ENCODE data around the gene CYB5D1. TPM values are rescaled to one million over a fixed set of nuclear protein-coding genes. Genes with fewer than 3 reads are reported as not detected.

Gene CYB5D1
- polyA plus RNA-seq, 1 donor from 2014 or later, result 30.4 TPM

DNA sequence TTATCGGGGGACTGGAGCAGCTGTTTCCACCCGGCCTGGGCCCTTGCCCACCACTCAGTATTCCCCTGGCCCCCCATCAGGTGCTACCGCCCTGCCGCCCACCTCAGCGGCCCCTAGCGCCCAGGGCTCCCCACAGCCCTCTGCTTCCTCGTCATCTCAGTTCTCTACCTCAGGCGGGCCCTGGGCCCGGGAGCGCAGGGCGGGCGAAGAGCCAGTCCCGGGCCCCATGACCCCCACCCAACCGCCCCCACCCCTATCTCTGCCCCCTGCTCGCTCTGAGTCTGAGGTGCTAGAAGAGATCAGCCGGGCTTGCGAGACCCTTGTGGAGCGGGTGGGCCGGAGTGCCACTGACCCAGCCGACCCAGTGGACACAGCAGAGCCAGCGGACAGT is 9.1 kb upstream of the CYB5D1 start:
- Histone ChIP-seq H4K20me1 (ENCODE audit: insufficient read depth) (peaks cover 73% of the 10 kb centered on the region), H3K27ac (ENCODE audit: low read length) (no peak overlapping the region), H3K27me3 (ENCODE audit: insufficient read depth, low read depth, low read length) (no peaks in the 10 kb centered on the region), H3K4me2 (ENCODE audit: low read length) (no peak overlapping the region), H3K4me3 (ENCODE audit: low read length) (no peak overlapping the region), H3K9me3 (ENCODE audit: low read length) (no peaks in the 10 kb centered on the region), H2AFZ (ENCODE audit: low read depth, low read length) (no peak overlapping the region), H3K9ac (ENCODE audit: low read length) (no peak overlapping the region), H3K36me3 (ENCODE audit: insufficient read depth, low read length) (peaks cover 8% of the 10 kb centered on the region), H3F3A (ENCODE audit: insufficient read depth, low read length, poor library complexity, severe bottlenecking) (peaks cover 11% of the 10 kb centered on the region), H3K9me2 (ENCODE audit: insufficient read depth, low read length) (no peaks in the 10 kb centered on the region), H3K79me2 (replicated peaks; ENCODE audit: insufficient read depth, low read length) (peaks cover 26% of the 10 kb centered on the region)
- TF ChIP-seq RAD21 (conservative IDR thresholded peaks at IDR 0.05) (no peak), EP300 (conservative IDR thresholded peaks at IDR 0.05; ENCODE audit: poor library complexity, severe bottlenecking) (no peak), EZH2 (IDR thresholded peaks at IDR 0.05; ENCODE audit: borderline replicate concordance, insufficient read depth, low read length, poor library complexity, severe bottlenecking) (no peak)
- TF ChIP-seq, protein P1, sequence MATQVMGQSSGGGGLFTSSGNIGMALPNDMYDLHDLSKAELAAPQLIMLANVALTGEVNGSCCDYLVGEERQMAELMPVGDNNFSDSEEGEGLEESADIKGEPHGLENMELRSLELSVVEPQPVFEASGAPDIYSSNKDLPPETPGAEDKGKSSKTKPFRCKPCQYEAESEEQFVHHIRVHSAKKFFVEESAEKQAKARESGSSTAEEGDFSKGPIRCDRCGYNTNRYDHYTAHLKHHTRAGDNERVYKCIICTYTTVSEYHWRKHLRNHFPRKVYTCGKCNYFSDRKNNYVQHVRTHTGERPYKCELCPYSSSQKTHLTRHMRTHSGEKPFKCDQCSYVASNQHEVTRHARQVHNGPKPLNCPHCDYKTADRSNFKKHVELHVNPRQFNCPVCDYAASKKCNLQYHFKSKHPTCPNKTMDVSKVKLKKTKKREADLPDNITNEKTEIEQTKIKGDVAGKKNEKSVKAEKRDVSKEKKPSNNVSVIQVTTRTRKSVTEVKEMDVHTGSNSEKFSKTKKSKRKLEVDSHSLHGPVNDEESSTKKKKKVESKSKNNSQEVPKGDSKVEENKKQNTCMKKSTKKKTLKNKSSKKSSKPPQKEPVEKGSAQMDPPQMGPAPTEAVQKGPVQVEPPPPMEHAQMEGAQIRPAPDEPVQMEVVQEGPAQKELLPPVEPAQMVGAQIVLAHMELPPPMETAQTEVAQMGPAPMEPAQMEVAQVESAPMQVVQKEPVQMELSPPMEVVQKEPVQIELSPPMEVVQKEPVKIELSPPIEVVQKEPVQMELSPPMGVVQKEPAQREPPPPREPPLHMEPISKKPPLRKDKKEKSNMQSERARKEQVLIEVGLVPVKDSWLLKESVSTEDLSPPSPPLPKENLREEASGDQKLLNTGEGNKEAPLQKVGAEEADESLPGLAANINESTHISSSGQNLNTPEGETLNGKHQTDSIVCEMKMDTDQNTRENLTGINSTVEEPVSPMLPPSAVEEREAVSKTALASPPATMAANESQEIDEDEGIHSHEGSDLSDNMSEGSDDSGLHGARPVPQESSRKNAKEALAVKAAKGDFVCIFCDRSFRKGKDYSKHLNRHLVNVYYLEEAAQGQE (IDR thresholded peaks at IDR 0.05; ENCODE audit: borderline replicate concordance), result no peak

DNA sequence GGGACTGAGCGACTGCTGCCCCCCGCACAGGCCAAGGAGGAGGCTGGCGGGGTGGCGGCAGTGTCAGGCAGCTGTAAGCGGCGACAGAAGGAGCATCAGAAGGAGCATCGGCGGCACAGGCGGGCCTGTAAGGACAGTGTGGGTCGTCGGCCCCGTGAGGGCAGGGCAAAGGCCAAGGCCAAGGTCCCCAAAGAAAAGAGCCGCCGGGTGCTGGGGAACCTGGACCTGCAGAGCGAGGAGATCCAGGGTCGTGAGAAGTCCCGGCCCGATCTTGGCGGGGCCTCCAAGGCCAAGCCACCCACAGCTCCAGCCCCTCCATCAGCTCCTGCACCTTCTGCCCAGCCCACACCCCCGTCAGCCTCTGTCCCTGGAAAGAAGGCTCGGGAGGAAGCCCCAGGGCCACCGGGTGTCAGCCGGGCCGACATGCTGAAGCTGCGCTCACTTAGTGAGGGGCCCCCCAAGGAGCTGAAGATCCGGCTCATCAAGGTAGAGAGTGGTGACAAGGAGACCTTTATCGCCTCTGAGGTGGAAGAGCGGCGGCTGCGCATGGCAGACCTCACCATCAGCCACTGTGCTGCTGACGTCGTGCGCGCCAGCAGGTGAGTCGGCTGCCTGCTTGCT is 8.6 kb upstream of the CYB5D1 start:
- Histone ChIP-seq H3K9me3 (ENCODE audit: low read length) (no peaks in the 10 kb centered on the region), H3K27ac (ENCODE audit: low read length) (no peak overlapping the region), H3K27me3 (ENCODE audit: insufficient read depth, low read depth, low read length) (no peaks in the 10 kb centered on the region), H3K4me2 (ENCODE audit: low read length) (no peak overlapping the region), H3K36me3 (ENCODE audit: insufficient read depth, low read length) (peaks cover 8% of the 10 kb centered on the region), H3K4me3 (ENCODE audit: low read length) (no peak overlapping the region), H3K79me2 (replicated peaks; ENCODE audit: insufficient read depth, low read length) (peaks cover 21% of the 10 kb centered on the region), H3K9ac (ENCODE audit: low read length) (no peak overlapping the region), H3K9me2 (ENCODE audit: insufficient read depth, low read length) (no peaks in the 10 kb centered on the region), H4K20me1 (ENCODE audit: insufficient read depth) (peaks cover 69% of the 10 kb centered on the region), H2AFZ (ENCODE audit: low read depth, low read length) (no peak overlapping the region), H3F3A (ENCODE audit: insufficient read depth, low read length, poor library complexity, severe bottlenecking) (peaks cover 11% of the 10 kb centered on the region)
- TF ChIP-seq TAF1 (IDR thresholded peaks at IDR 0.05; ENCODE audit: low read depth), result no peak
- TF ChIP-seq RAD21 (conservative IDR thresholded peaks at IDR 0.05), result no peak
- no peak for TF ChIP-seq SMC3 (conservative IDR thresholded peaks at IDR 0.05; ENCODE audit: poor library complexity)
- TF ChIP-seq EZH2 (IDR thresholded peaks at IDR 0.05; ENCODE audit: borderline replicate concordance, insufficient read depth, low read length, poor library complexity, severe bottlenecking), result no peak
- no peak for TF ChIP-seq MXI1 (conservative IDR thresholded peaks at IDR 0.05; ENCODE audit: poor library complexity, severe bottlenecking)
- TF ChIP-seq, protein P2, sequence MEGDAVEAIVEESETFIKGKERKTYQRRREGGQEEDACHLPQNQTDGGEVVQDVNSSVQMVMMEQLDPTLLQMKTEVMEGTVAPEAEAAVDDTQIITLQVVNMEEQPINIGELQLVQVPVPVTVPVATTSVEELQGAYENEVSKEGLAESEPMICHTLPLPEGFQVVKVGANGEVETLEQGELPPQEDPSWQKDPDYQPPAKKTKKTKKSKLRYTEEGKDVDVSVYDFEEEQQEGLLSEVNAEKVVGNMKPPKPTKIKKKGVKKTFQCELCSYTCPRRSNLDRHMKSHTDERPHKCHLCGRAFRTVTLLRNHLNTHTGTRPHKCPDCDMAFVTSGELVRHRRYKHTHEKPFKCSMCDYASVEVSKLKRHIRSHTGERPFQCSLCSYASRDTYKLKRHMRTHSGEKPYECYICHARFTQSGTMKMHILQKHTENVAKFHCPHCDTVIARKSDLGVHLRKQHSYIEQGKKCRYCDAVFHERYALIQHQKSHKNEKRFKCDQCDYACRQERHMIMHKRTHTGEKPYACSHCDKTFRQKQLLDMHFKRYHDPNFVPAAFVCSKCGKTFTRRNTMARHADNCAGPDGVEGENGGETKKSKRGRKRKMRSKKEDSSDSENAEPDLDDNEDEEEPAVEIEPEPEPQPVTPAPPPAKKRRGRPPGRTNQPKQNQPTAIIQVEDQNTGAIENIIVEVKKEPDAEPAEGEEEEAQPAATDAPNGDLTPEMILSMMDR (IDR thresholded peaks at IDR 0.05; ENCODE audit: poor library complexity, severe bottlenecking), result no peak
- TF ChIP-seq, protein P1 (IDR thresholded peaks at IDR 0.05; ENCODE audit: borderline replicate concordance), result no peak

Measured in neural cell (in vitro differentiated cells).